GM12875 (cell line): Measurements from ENCODE around the gene DENND1A.

ENCODE experiments used
- H3K4me3 ChIP-seq: one replicate; pipeline ENCODE4 v1.5.1; 2011; ENCODE audit warnings: low read depth, low read length, control low read depth
- TF ChIP-seq, protein P1 (sequence below): IDR thresholded peaks from 2 replicates; pipeline ENCODE4 v1.5.1; 2011; ENCODE audit warnings: low read depth, mild to moderate bottlenecking, control low read depth, inconsistent platforms, low read length, moderate library complexity, borderline replicate concordance; ENCODE audit not compliant: insufficient read depth

Gene DENND1A

DNA sequence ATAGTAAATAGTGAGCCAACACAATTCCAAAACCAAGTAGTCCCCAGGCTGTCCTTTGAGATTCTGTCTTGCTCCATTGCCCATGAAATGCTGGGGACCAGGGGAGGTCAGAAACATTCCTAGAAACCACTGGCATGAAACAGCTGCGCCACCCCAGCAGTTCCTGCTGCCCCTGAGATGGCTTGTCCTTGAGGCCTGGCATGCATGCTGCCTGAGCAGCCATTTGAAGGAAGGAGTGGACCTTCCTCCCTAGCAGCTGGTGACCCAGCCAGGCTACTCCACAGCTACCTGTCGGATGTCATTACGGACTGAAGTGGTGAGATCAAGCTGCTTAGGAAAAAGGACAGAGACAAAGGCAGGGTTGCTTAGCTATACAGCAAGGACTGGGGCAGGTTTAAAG lies 260.6 kb downstream of the DENND1A start:
- H3K4me3 ChIP-seq = no peak overlapping the region
- TF ChIP-seq, protein P1, sequence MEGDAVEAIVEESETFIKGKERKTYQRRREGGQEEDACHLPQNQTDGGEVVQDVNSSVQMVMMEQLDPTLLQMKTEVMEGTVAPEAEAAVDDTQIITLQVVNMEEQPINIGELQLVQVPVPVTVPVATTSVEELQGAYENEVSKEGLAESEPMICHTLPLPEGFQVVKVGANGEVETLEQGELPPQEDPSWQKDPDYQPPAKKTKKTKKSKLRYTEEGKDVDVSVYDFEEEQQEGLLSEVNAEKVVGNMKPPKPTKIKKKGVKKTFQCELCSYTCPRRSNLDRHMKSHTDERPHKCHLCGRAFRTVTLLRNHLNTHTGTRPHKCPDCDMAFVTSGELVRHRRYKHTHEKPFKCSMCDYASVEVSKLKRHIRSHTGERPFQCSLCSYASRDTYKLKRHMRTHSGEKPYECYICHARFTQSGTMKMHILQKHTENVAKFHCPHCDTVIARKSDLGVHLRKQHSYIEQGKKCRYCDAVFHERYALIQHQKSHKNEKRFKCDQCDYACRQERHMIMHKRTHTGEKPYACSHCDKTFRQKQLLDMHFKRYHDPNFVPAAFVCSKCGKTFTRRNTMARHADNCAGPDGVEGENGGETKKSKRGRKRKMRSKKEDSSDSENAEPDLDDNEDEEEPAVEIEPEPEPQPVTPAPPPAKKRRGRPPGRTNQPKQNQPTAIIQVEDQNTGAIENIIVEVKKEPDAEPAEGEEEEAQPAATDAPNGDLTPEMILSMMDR = no peak

DNA sequence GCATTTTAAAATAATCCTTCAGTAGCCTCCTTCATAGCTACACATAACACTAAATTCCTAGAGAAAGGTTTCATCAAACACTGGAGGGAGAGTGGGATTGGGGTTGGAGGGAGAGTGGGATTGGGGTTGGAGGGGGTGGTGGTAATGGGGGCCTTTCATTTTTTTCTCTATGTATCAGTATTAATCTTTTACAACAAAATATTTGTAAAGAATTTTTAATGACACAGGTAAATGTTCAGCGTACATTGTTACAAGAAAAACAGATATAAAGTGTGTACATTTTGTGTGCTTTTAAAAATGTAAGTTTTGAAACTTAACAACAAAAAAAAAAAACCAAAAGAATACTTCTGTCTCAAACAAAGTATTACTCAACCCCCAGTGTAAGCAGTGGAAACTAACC lies 266.4 kb downstream of the DENND1A start:
- no peak overlapping the region for H3K4me3 ChIP-seq
- TF ChIP-seq, protein P1 = no peak

DNA sequence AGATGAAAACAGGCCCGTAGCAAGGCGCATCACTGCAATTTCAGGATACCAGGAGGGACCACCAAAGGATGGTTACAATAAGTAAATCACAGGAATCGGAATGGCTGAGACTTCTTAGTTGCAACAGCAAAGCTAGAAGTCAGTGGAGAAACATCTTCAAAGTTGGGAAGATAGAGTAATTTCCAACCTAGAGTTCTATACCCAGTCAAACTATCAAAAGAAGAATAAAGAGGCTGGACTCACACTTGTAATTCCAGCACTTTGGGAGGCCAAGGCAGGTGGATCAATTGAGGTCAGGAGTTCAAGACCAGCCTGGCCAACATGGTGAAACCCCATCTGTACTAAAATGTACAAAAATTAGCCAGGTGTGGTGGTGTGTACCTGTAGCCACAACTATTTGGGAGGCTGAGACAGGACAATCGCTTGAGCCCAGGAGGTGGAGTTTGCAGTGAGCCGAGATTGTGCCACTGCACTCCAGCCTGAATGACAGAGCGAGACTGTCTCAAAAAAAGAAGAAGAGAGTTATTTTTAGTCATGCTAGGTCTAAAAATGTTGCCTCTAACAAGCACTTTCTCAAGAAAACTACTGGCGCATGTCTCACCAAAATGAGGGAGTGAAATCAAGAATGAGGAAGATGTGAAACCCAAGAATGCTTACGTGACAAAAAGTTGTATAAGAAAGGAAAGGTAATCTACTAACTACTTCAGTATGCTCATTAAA lies 267.7 kb downstream of the DENND1A start:
- TF ChIP-seq, protein P1 = no peak
- H3K4me3 ChIP-seq = no peak overlapping the region

DNA sequence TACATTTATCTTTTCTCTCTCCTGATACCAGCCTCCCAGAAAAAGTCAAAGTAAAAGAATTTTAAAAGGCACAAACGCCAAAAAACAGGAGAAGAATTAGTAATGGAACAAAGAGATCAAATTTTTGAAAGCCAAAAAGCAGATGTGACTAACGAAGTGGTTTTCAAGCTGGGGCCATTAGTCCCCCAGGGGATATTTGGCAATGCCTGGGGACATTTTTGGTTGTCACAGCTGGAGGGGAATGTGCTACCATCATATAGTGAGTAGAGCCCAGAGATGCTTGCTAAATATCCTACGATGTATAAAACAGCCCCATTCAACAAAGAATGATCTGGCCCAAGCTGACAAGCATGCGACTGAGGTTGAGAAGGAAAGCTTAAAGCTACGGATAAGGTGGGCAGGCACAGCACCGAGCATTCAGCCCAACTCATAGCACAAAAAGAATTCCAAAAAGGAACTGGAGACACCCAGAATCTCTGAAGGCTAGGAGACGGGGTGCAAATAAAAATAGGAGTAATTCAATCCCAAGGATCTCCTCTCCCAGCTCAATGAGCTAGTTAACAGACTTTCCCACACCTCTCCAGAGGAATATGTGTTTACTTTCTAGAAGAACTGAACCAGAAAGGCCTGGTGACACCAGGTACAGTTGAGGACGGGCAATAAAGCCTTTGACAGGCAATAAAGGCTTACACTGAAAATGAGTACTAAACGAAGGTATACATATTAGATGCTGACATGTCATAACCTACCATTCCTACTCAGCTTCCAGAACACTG lies 269.0 kb downstream of the DENND1A start:
- TF ChIP-seq, protein P1 = no peak

DNA sequence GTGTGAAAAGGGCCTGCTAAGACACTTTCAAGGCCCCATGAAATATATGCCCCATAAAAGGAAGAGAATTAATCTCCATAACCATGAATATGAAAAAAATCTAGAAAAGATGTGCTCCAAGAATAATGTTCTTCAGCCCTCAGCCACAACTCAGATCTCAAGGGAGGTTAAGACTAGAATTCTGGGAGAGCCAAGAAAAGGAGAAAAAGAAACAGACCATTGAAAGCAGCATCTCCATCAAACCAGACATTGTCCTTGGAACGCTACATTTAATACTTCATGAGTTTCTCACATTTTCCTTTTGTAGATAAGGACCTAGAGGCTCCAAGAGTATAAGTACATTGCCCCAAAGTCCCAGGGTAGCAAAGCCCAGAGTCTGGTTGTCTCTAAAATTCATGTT lies 270.6 kb downstream of the DENND1A start:
- no peak overlapping the region for H3K4me3 ChIP-seq
- TF ChIP-seq, protein P1 = no peak

More for the DNA sequence above, 269.0 kb downstream of the DENND1A start:
- no peak overlapping the region for H3K4me3 ChIP-seq

DNA sequence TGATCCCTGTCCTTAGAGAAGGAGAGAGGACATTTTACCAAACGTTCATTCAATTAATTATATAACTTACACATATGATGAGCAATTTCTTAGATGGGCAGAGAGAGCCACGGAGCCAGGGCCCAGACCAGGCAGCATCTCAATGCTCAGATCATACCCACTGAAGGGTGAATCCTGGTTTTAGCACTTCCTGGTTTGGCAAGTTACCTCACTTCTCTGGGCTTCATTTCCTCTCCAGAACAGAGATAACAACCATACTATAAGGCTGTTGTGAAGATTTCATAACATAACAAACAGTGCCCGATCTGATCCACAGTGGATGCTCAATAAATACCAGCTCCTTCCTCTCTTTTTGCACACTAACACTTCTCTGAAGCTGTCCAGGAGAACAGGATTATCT lies 271.1 kb downstream of the DENND1A start:
- no peak overlapping the region for H3K4me3 ChIP-seq
- TF ChIP-seq, protein P1 = no peak

DNA sequence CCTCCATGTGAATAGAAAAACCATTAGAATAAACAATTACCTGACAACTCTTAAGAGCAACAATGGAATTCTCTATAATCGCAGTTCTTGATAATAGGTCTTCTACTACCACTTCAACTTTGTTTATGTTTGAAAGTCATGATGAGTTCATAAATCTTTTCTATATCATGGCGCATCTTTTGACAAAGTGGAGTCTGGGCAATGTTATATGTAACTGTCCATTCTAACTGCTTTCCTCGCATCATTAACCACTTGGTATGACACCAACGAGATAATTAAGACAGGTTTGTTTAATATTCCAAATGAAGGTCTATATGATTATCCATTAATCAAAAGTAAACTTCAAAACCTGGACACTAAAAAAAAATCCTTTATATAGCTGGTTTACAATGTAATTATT lies 272.0 kb downstream of the DENND1A start:
- TF ChIP-seq, protein P1 = no peak
- H3K4me3 ChIP-seq = no peak overlapping the region
